ENCODE results near the gene LAMTOR1. TPM values are rescaled to one million over a fixed set of nuclear protein-coding genes. Genes with fewer than 3 reads are reported as not detected.
A peak's percentile ranks its signal among the peaks of the same experiment; 100 is the strongest.

Gene LAMTOR1
- total RNA-seq, 1 experiment from 2014 or later: 96.3 TPM

- Mint-ChIP-seq H3K4me1 (peaks cover 26 to 34% of the 10 kb centered on the region in 2 experiments), H3K27me3 (ENCODE audit: low read depth) (no peaks in the 10 kb centered on the region; the same call in 1 of the 2 replicates), H3K27ac (peak overlapping the region; percentile 91 to 94 (median 94)), H3K4me3 (peak overlapping the region; percentile 80 to 95), H3K36me3 (ENCODE audit: insufficient read depth in 1 of 3, low read depth in 3 of 3) (peaks cover 1 to 20% (median 14%) of the 10 kb centered on the region in 3 experiments), H3K9me3 (no peaks in the 10 kb centered on the region)
- no peak overlapping the region for H4K91ac ChIP-seq (ENCODE audit: insufficient read length, low read depth, low read length)
- H3K23ac ChIP-seq (ENCODE audit: insufficient read length, low read depth, low read length): no peak overlapping the region
- H2BK15ac ChIP-seq (ENCODE audit: low read depth, low read length): no peak overlapping the region
- no peak overlapping the region for H3K56ac ChIP-seq (ENCODE audit: insufficient read length, low read depth, low read length)
- WGBS (ENCODE audit: extremely low coverage, insufficient read length, low lambda C conversion rate): no CpG with 5 or more reads among the region's 16 CpGs
- DNase-seq: no peak
- H3K27me3 ChIP-seq (ENCODE audit: insufficient read depth, low read length): no peaks in the 10 kb centered on the region
- H3K14ac ChIP-seq (ENCODE audit: insufficient read depth, low read length): peak overlapping the region; percentile 86
- peaks cover 22% of the 10 kb centered on the region for H3K79me2 ChIP-seq (ENCODE audit: insufficient read depth, low read length)
- no peaks in the 10 kb centered on the region for H3K79me1 ChIP-seq (ENCODE audit: insufficient read depth, low read depth, low read length, poor library complexity, severe bottlenecking)
- no peak overlapping the region for H3K4ac ChIP-seq (ENCODE audit: low read depth, low read length)
- H2AK5ac ChIP-seq (ENCODE audit: insufficient read length, low read length): no peak overlapping the region
- no peaks in the 10 kb centered on the region for H3K4me1 ChIP-seq (ENCODE audit: insufficient read depth, low read length)
- no peak overlapping the region for H2BK5ac ChIP-seq (ENCODE audit: insufficient read length, low read length)
- H4K5ac ChIP-seq (ENCODE audit: insufficient read length, low read depth, low read length): no peak overlapping the region
- no peak overlapping the region for H2BK20ac ChIP-seq (ENCODE audit: low read depth, low read length, poor library complexity, severe bottlenecking)
- H3K18ac ChIP-seq (ENCODE audit: insufficient read length, low read depth, low read length): peak overlapping the region; percentile 82
- H3K4me2 ChIP-seq (ENCODE audit: insufficient read depth, insufficient read length, low read length): peak overlapping the region; percentile 88
- no peak overlapping the region for H2BK12ac ChIP-seq (ENCODE audit: insufficient read length, low read depth, low read length)
- H2BK120ac ChIP-seq (ENCODE audit: low read depth, low read length, poor library complexity, severe bottlenecking): peak overlapping the region; percentile 83
- no peak for TF ChIP-seq CTCF (conservative IDR thresholded peaks at IDR 0.05)
- no peak overlapping the region for H2AFZ ChIP-seq (ENCODE audit: low read length)
- no peak overlapping the region for H4K8ac ChIP-seq (replicated peaks; ENCODE audit: insufficient read length, low read depth, low read length)
- no peaks in the 10 kb centered on the region for H3K9me3 ChIP-seq (ENCODE audit: control insufficient read depth, low read depth, low read length)
- H3K27ac ChIP-seq (ENCODE audit: insufficient read length, low read depth, low read length): no peak overlapping the region
- H3K23me2 ChIP-seq (ENCODE audit: insufficient read length, low read depth, low read length, poor library complexity, severe bottlenecking): peaks cover 7% of the 10 kb centered on the region
- H3K9ac ChIP-seq (ENCODE audit: extremely low read depth, insufficient read length, low read length): peak overlapping the region; percentile 93
- no peaks in the 10 kb centered on the region for H4K20me1 ChIP-seq (ENCODE audit: control insufficient read depth, insufficient read depth, insufficient read length)
- H3T11ph ChIP-seq (ENCODE audit: low read length): no peak overlapping the region
Measured at GRCh38 chr11:72079819-72080325, 23.2 kb downstream of the LAMTOR1 start.

Measured in H9 (cell line).